ENCODE data around the gene CDKN2AIPNL. TPM values are rescaled to one million over a fixed set of nuclear protein-coding genes. Genes with fewer than 3 reads are reported as not detected.

CDKN2AIPNL gene
- total RNA-seq, 2 experiments from 2014 or later, result 24.1 to 27.6 TPM

Other genes starting within 250 kb of the CDKN2AIPNL start
- gene SKP1, start 234.9 kb downstream of the CDKN2AIPNL start, total RNA-seq, result 100 to 1,000 TPM; 194 to 197 TPM
- 100 to 1,000 TPM; 128 to 136 TPM for gene PPP2CA, start 185.8 kb downstream of the CDKN2AIPNL start, total RNA-seq
- 1 to 10 TPM in 1 of 2 experiments, under 1 TPM in 1; 0.60 to 1.6 TPM for gene CDKL3, start 44.7 kb downstream of the CDKN2AIPNL start, total RNA-seq
- gene UBE2B, start 40.3 kb downstream of the CDKN2AIPNL start, total RNA-seq, result 10 to 100 TPM; 79.2 to 87.4 TPM
- 10 to 100 TPM; 92.5 to 93.8 TPM for gene JADE2, start 113.8 kb upstream of the CDKN2AIPNL start, total RNA-seq
- gene SAR1B, start 220.9 kb upstream of the CDKN2AIPNL start, total RNA-seq, result 10 to 100 TPM; 52.3 to 54.7 TPM
- 10 to 100 TPM; 22.2 to 24.9 TPM for gene SEC24A, start 236.9 kb upstream of the CDKN2AIPNL start, total RNA-seq

Data from activated CD4-positive, alpha-beta T cell treated with anti-CD3 and anti-CD28 coated beads, Interleukin-2, amount 10 ng/mL, durations not matched to agents 7 days and 5 days (primary cell).